GM21737 (cell line): ENCODE measurements around the gene EIF2B4.
"Not testable (repeated sequence)": the region's sequence is repeated elsewhere in the genome, so short reads cannot be mapped to it uniquely, and the experiment has no call there.

ENCODE experiments used
- ATAC-seq: cut with Tn5 transposase; IDR thresholded peaks from one replicate; pipeline ENCODE4 v1.9.1; 2021; ENCODE audit warnings: mild to moderate bottlenecking, moderate library complexity; ENCODE audit not compliant: unreplicated experiment

Gene EIF2B4

GRCh38 chr2:27350106-27350693, 19.9 kb downstream of the EIF2B4 start:
- ATAC-seq, result no peak

GRCh38 chr2:27347641-27348040, 22.5 kb downstream of the EIF2B4 start:
- no peak for ATAC-seq

DNA sequence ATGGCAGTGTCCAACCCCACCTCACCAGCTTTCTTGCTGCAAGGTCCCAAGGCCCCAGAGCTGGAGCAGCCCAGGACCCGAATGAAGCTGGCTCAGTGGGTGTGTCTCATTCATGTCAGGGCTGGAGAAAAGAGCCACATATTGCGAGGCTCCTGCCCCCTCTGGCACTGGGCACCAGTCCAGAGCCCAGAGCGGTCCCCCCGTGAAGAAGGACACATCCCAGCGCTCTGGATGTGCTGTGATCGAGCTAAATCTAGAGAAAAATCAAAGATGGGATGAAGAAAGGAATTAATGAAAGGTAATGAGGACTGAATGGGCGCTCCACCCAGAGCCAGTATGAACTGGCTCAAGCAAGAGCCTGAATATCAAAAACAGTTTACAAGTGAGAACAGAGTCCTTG, 34.0 kb downstream of the EIF2B4 start:
- ATAC-seq, result no peak

DNA sequence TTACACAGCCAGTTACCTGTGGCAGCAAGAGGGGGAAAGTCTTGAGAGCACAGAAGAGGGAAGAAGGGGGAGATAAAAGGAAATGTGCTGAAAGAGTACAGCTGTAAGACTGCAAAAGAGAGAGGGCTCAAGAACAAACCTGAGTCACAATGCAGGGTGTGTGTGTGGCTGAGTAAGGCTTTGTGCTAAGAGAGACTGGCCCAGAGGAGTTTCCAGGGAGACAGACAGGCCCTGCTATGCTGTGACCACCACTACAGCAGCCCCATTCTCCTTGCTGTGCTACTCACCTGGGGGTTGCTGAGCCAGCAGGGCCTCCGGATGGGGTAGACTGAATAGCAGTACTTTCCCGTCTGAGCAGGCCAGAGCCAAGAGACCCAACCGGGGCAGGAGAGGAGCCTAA, 34.8 kb downstream of the EIF2B4 start:
- ATAC-seq, result no peak

GRCh38 chr2:27324720-27325119, 45.4 kb downstream of the EIF2B4 start:
- no peak for ATAC-seq

DNA sequence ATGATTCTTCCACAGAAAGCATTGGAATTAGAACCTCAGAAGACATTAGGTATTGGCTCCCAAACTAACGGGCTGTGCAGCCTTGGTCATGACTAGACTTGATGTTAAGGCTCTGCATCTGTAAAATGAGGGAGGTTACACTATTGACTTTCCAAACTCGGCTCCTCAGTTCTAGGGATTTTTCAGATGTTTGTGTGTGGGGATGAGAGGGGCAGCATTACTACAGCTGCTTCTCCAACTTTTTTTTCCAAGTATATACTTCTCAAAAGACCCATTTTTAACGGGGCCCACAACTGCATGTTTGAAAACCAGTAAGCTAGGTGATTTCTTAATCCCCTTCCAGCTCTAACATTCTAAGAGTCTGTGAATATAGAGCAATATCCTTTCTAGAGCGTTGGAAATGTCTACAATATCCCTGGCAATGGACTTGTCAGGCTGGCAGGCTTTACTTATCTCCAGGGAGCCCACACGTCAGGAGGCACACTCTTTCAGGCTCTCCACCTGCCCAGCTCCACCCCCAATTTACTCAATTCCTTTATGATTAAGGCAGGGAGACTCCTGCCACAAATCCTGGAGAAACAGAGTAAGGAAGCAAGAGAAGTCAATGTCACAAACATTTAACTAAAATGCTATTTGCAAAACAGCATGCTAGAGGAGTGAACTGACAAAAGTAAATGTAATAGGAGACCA, 46.4 kb downstream of the EIF2B4 start:
- no peak for ATAC-seq

DNA sequence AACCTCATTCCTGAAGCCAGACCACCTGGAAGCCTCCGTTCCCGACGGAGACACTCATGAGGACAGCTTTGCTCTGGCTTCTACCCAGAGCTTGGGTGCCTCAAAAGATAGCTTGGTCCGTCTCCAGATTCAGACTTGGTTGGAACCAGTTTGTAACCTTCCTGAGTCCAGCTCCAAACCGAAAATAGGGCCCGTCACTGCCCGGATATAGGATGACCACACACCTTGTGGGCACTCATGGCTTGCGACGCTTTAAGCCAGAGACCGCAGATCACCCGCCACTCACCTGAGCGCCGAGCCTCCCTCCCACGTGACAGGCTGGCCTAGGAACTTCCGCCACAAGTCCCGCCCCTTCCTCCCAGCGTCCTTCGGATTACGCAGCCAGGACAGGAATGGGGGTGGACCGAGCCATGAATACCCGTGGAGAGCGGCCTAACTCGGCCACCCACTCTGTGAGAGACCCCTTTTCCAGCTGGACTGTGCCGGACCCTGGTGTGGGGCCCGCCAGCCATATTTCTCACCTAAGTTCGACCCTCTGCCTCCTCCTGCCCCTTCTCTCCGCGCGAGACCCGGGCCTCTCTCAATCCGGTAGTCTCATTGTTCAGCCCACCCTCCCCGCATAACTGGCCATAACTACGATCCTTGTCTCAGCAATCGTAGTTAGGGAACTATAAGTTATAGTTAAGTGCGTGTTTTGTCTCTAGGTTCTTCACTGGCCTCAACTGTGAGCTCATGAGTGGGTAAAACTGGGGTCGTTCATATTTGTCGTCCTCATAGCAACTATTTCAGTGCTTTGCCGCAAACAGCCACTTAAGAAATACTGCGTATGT, 47.2 kb downstream of the EIF2B4 start, which contains the start of gene MPV17:
Gene MPV17 (minus strand): TSS at position 332 of the 830 bp plus-strand sequence. CDS start 580 bp downstream, outside the sequence.
- peak; percentile 91 for ATAC-seq

DNA sequence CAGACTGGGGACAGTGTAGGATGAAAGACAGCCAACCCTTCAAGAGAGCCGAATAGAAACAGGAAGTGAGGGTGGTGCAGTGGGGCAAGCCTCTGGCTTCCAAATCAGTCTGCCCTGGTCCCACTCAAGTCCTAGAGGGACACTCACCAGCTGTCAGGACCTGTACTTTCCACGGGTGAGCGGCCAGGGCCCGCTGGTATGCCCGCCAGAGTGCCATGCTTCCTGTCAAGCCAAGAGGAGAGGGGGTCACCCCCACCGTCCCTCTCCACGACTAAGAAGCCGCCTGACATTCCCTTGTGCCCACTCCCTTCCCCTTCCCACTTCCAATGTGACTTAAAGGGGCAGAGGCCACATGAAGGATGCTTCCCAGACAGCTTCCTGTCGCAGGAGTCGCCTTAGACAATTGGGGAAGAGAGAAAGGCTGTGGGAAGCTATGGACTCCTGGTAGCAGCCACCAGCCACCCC, 47.8 kb downstream of the EIF2B4 start:
- ATAC-seq, result peak; percentile 40

- no peak for ATAC-seq
Measured at GRCh38 chr2:27320958-27321543, 49.1 kb downstream of the EIF2B4 start.

DNA sequence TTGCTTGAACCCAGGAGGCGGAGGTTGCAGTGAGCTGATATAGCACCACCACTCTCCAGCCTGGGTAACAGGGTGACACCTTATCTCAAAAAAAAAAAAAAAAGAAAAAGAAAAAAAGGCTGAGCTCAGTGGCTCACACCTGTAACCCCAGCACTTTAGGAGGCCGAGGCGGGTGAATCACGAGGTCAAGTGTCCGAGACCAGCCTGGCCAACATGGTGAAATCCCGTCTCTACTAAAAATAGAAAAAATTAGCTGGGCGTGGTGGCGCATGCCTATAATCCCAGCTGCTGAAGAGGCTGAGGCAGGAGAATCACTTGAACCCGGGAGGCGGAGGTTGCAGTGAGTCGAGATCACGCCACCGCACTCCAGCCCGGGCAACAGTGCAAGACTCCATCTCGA, 50.3 kb downstream of the EIF2B4 start:
- not testable (repeated sequence) for ATAC-seq

DNA sequence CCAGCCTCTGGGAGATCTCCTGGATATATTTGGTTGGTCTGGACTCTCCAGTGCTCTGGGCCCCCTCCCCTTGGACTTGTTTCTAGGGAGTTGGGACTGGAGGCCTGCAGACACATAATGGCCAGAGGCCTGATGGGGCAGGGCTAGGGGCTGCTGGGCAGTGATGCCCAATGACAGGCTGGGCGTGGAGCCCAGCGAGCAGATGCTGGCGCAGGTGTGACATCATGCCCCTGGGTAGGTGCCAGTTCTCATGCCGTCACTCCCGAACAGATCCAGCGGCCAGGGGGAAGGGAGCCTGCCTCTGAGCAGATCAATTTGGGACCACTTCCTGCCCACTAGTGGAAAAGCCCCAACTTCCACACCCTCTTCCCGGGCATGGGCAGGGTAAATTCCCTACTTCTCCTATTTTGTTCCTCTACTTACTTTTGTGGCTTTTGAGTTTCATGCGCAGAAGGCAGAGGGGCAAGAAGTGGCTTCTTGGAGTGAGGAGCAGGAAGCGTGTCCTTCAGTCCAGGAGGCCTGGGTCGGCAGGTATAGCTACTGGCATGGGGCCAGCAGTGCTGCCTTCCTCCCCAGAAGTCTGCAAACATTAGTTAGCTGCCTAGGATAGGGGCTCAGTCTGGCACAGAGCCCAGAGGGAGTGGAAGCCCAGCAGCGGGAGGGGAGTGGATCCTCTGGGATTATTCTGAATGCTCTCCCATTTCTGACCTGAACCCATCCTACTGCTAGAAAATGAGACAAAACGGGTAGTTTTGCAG, 53.3 kb downstream of the EIF2B4 start:
- no peak for ATAC-seq

- no peak for ATAC-seq
Measured at GRCh38 chr2:27315122-27315521, 55.0 kb downstream of the EIF2B4 start.

DNA sequence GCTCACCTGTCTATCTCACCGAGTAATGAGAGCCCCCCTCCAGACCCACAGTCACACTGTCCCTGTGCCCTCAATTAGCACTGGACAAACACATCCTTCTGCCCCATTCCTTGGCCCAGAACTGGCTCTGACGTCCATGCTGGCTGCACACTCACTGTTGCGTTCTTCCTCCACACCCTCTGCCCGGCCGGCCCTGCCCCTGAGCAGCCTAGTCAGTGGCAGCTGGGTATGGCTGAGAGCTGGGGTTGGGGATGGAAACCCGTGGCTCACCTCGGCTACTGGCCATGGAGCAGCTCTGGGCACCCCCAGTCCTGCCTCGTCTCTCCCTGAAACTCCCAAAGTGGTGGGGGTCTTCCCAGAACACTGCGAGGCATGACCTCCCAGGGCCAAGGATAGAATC, 55.4 kb downstream of the EIF2B4 start:
- ATAC-seq, result no peak
